Ammon's horn (tissue), 1 donor: Measurements from ENCODE around the gene TGFA.

Source experiments
- DNase-seq: peaks from one replicate; pipeline ENCODE4 v3.0.0-alpha.2; 2016; ENCODE audit warnings: low spot score

Gene TGFA

DNA sequence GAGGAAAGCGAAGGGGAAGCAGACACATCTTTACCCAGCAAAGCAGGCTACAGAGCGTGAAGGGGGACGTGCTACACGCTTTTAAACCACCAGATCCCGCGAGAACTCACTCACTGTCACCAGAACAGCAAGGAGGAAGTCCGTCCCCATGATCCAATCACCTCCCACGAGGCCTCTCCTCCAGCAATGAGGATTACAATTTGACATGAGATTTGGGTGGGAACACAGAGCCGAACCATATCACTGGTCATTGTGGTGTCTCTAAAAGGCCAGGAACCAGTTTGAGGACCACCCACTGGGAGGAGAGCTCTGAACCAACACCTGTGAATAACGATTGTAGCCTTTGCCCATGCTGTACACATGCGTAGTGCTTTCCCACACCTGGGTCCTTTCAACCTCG, 135.1 kb downstream of the TGFA start:
- DNase-seq, result no peak

DNA sequence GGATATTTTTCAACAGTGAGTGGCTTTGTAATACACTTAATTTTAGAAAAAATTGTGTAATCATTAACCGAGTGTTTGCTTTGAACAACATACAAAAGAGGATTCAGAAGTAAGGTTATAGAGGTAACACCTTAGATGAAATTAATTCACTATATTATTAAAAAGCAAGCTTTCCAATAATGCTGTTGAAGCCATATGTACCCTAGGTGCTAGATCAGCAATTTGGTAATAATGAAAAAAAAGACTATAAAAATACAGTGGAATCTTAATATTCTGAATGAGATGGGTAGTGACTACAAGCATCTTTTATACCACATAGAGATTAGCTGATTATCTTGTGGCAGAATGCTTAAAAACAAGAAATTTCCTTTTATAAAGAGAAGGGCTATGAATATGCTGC, 136.6 kb downstream of the TGFA start:
- DNase-seq, result no peak

DNA sequence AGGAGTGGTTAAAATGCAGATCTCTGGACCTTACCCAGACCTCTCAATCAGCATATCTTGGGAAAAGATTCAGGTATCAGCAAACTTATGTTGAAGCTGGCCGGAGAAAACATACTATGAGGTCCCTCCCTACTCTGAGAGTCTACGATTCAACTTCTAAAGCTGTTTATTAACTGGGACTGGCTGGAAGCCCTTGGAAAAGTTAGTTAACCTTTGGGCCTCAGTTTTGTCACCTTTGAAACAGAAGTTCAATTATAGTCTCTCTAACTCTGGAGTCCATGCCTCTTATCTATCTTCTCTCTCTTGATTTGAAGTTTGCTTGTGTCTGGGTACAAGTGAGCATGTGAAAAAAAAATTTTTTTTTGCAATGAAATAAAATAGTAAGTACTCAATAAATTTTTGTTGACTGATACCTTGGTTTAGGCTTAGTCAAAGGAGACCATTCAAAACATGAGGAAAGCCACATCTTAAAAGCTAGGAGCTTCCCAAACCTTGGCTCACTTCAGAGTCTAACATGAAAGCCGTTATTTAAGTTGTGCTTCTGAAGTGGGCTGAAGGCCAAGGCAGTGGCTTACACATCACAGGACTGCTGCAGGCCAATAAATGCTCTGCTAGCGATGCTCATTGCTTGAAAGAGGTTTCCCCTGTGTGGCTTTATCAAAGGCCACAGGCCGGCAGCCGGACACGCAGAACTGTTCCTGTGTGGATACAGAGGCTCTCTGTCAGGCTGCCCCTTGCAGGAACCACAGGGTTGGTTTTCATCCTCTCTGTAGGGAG, 141.1 kb downstream of the TGFA start:
- no peak for DNase-seq

DNA sequence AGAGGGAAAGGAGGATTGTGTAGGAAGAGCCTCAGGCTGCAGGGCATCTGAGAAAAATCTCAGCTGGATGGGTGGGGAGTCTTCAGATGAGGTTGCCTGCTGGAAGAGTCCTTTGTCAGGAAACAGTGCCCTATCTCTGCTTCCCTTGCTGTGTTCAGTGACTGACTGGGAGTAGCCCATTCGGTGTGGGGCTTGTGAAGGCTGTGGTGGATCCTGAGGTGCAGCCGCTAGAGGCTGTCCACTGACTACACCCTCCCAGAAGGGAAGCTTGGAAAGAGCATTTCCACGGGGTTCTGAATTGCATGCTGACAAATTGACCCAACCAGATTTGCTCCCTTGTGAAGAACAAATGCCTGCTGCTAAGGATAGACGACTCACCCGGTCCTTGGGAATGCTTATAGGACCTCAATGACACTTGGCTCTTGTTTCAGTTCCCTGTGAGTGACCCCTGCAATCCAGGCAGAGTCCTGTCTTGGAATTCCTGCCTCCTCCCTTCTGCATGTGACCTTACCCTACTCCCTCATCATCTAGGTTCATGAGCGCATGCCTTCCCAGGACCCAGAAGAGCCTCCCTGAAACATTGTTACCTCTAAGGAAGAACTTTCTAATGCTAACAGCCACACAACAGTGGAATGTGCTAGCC, 142.0 kb downstream of the TGFA start:
- DNase-seq, result no peak

DNA sequence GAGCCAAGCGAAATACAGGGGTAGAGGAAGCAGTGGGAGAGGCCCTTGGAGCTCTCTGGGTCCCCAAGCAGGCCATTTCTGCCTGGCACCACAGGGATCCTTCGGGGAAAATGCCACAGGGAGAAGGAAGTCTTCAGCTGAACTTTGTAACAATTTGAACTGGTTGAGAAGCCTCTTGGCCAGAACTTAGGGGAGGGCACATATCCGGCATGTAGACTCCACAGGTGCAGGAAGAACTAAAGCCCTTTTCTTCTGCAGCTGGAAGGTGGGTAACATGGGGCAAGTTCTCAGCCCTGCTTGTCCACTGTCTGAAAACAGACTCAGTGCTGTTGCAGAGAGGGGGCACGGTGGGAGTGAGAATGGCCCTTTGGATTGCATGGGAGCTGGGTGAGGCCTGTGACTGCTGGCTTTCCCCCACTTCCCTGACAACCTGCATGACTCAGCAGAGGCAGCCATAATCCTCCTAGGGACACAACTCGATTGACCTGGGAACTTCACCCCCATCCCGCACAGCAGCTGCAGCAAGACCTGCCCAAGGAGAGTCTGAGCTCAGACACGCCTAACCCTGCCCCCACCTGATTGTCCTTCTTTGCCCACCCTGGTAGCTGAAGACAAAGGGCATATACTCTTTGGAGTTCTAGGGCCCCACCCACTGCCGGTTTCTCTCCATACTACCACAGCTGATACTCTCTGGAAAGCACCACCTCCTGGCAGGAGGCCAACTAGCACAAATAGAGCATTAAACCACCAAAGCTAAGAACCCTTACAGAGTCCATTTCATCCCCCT, 150.2 kb downstream of the TGFA start:
- no peak for DNase-seq

DNA sequence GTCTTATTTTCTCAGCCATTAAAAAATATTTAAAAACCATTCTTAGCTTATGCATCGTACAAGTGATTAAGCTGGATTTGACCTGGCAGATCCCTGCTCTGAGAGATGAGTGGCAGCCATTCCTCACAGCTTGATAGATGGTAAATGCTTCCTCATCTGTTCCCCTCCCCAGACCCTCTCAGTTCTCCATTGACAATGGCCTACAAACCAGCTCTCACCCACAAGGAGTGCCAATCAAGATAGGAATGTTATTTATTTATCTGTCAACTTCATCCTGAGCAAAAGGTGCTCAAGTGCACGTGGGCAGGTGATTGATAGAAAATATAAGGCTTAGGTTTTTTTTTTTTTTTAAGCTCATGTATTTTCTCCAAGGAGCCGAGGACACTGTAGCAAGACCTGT, 153.1 kb downstream of the TGFA start:
- DNase-seq, result no peak

DNA sequence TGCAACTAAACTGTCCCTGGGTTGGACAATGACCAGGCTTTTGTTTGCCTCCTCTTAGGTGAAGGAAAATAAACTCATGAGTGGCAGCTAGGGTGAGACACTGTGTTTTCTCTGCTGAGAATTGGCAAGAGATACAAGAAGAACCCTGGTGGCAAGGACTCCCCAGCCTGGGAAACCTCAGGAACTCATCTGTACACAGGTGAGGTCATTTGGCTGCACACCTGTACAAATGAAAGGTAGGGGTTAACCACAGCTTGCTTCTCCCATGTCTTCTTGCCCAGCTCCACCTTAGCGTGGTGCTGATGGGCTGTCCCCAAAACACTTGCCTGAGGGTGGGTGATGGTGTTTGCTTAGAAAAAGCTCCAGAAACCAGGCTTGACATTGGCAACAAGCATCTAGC, 154.6 kb downstream of the TGFA start:
- DNase-seq, result no peak
